Thoracic aorta (tissue), 2 donors: ENCODE results near the gene EFCAB9. TPM values are rescaled to one million over a fixed set of nuclear protein-coding genes. Genes with fewer than 3 reads are reported as not detected.
"Not testable (repeated sequence)": the region's sequence is repeated elsewhere in the genome, so short reads cannot be mapped to it uniquely, and the experiment has no call there.

Source experiments
- ATAC-seq: fragments of 150-250 bp; one replicate; pipeline ENCODE4 v1.8.0; 2017; ENCODE audit warnings: low read depth; ENCODE audit not compliant: insufficient number of reproducible peaks, low FRiP score
- DNase-seq: peaks from one replicate; pipeline ENCODE4 v3.0.0-alpha.2; 2020; ENCODE audit warnings: low spot score
- H3K27ac ChIP-seq, 2 donors: fragments of 200-600 bp; sonication (generic); 1 replicate in 1 of 2; 2 replicates in 1 of 2; pipeline ENCODE4 v1.5.1; 2016; ENCODE audit warnings: mild to moderate bottlenecking in 2 of 2, moderate library complexity in 2 of 2
- H3K27me3 ChIP-seq: fragments of 200-600 bp; sonication (generic); replicated peaks from 2 replicates; pipeline ENCODE4 v1.6.0; 2016; ENCODE audit warnings: mild to moderate bottlenecking; ENCODE audit not compliant: insufficient read depth
- H3K36me3 ChIP-seq: fragments of 200-600 bp; sonication (generic); one replicate; pipeline ENCODE4 v1.5.1; 2016
- H3K4me1 ChIP-seq, 2 donors: fragments of 200-600 bp; sonication (generic); 1 replicate in 1 of 2; 2 replicates in 1 of 2; pipeline versions ENCODE4 v1.5.1 to v1.6.0; 2016; ENCODE audit warnings: low read depth in 2 of 2, mild to moderate bottlenecking in 1 of 2; ENCODE audit not compliant: control insufficient read depth in 1 of 2
- H3K4me3 ChIP-seq: fragments of 200-600 bp; sonication (generic); 2 replicates; pipeline ENCODE4 v1.5.1; 2016; ENCODE audit warnings: mild to moderate bottlenecking
- H3K9me3 ChIP-seq: fragments of 200-600 bp; sonication (generic); 2 replicates; pipeline ENCODE4 v1.5.1; 2016
- total RNA-seq, 2 donors: library from RNA; depleted of rRNA; stranded (reverse); fragments of >200 nt; gene quantifications; one replicate each; pipeline versions ENCODE4 v1.1.0 to v1.2.3, GENCODE V29; 2016
- TF ChIP-seq, protein P1 (sequence below): fragments of 200-600 bp; sonication (generic); IDR thresholded peaks from one replicate; pipeline ENCODE4 v1.5.1; 2019; ENCODE audit warnings: antibody characterized with exemption

Gene EFCAB9
- total RNA-seq, 2 donors from 2014 or later: not detected

DNA sequence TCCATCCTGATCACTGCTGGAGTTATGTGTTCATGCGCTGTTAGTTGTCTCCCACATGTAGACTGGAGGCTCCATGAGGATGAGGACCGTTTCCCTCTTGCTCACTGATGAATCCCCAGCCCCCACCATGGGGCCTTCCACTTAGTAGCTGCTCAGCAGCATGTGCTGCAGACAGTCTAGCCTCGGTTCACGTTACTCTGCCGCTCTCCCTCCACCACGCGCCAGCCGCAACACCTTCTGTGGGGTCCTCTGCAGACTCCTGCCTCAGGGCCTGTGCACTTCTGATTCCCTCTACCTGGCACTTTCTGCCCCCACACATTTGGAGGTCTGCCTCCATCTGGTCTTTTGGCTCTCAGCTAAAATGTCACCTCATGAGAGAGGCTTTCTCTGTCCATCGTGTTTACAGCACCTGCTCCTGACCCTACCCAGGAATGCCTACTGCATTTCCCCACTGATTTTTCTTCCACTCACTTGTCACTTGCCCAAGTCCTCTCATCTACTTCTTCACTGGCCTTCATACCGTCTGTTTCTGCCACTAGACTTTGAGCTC lies 42.2 kb upstream of the EFCAB9 start:
- ATAC-seq: no peak
- Histone ChIP-seq H3K27me3 (no peaks in the 10 kb centered on the region), H3K4me3 (no peak overlapping the region), H3K9me3 (no peaks in the 10 kb centered on the region), H3K27ac (no peak overlapping the region), H3K4me1 (no peaks in the 10 kb centered on the region), H3K36me3 (peaks cover 4% of the 10 kb centered on the region)
- TF ChIP-seq, protein P1, sequence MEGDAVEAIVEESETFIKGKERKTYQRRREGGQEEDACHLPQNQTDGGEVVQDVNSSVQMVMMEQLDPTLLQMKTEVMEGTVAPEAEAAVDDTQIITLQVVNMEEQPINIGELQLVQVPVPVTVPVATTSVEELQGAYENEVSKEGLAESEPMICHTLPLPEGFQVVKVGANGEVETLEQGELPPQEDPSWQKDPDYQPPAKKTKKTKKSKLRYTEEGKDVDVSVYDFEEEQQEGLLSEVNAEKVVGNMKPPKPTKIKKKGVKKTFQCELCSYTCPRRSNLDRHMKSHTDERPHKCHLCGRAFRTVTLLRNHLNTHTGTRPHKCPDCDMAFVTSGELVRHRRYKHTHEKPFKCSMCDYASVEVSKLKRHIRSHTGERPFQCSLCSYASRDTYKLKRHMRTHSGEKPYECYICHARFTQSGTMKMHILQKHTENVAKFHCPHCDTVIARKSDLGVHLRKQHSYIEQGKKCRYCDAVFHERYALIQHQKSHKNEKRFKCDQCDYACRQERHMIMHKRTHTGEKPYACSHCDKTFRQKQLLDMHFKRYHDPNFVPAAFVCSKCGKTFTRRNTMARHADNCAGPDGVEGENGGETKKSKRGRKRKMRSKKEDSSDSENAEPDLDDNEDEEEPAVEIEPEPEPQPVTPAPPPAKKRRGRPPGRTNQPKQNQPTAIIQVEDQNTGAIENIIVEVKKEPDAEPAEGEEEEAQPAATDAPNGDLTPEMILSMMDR: no peak
- DNase-seq: no peak

DNA sequence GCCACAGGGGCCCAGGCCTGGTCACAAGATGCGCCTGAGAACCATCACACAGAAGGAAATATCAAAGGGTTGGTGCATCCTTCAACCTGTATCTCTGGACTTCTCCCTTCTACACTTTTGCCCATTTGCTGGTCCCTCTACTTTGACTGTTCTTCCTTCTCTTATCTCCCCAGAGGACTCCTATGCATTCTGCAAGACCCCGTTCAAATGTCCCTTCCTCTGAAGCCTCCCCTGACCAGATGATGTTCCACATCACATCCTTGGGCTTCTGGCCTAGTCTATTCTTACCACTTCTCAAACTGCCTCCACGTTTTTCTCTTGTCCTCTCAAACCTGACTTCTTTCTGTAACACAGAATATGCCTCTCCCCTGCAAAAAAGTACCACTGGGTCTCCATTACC lies 40.3 kb upstream of the EFCAB9 start:
- no peak overlapping the region for H3K4me3 ChIP-seq
- peaks cover 4% of the 10 kb centered on the region for H3K36me3 ChIP-seq
- TF ChIP-seq, protein P1: no peak
- no peak for DNase-seq
- ATAC-seq: no peak
- H3K27me3 ChIP-seq: no peaks in the 10 kb centered on the region
- H3K27ac ChIP-seq: no peak overlapping the region
- no peaks in the 10 kb centered on the region for H3K9me3 ChIP-seq
- H3K4me1 ChIP-seq: no peaks in the 10 kb centered on the region

DNA sequence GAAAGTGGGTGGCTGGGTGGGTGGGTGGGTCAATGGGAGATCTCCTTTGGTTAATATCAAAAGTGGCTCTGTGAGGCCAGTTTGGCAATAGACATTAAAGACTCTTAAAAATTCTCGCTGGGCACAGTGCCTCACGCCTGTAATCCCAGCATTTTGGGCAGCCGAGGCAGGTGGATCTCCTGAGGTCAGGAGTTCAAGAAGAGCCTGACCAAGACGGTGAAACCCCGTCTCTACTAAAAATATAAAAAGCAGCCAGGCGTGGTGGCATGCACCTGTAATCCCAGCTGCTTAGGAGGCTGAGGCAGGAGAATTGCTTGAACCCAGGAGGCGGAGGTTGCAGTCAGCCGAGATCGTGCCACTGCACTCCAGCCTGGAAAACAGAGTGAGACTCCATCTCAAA lies 38.9 kb upstream of the EFCAB9 start:
- not testable (repeated sequence) for H3K4me3 ChIP-seq, H3K36me3 ChIP-seq, H3K9me3 ChIP-seq, DNase-seq, H3K4me1 ChIP-seq, ATAC-seq, H3K27me3 ChIP-seq, H3K27ac ChIP-seq

DNA sequence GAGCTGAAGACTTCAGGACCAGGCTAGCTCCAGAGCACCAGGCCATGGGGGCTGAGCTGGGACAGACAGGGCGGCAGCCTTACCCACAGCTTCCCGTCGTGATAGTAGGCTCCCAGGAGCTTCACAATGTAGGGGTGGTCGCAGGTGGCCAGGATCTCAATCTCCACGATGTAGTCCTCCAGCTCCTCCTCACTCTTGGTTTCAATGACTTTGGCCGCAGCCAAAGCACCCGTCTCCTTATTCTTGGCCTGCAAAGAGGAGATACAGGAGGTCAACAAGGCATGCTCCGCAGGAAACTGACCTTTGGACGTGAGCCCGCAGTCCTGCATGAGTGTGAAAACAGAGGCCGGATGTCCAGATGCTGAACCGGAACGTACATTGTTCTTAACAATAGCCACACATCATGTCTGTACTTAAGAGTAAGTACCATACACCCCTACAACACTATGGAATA lies 37.4 kb upstream of the EFCAB9 start:
- DNase-seq (no peak), ATAC-seq (no peak)
- Histone ChIP-seq H3K4me3 (no peak overlapping the region), H3K27me3 (no peaks in the 10 kb centered on the region), H3K27ac (no peak overlapping the region), H3K9me3 (no peaks in the 10 kb centered on the region), H3K4me1 (no peaks in the 10 kb centered on the region), H3K36me3 (peaks cover 4% of the 10 kb centered on the region)
- TF ChIP-seq, protein P1: no peak

DNA sequence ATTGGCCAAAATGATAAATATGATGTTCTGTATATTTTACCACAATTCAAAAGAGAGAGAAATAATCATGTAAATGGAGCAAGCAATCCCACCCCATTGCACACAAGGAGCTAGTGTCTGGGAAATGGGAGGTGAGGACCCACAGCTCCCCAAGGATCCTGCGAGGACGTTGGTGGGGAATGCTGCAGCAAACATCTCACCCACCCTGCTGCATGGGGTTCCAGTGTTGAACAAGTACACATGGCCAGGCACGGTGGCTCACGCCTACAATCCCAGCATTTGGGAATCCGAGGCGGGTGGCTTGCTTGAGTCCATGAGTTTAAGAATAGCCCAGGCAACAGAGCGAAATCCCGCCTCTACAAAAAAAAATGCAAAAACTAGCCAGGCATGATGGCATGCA lies 35.0 kb upstream of the EFCAB9 start:
- Histone ChIP-seq H3K4me1 (no peaks in the 10 kb centered on the region), H3K27me3 (no peaks in the 10 kb centered on the region), H3K27ac (no peak overlapping the region), H3K9me3 (no peaks in the 10 kb centered on the region), H3K4me3 (no peak overlapping the region), H3K36me3 (peaks cover 4% of the 10 kb centered on the region)
- DNase-seq: no peak
- ATAC-seq: no peak
- TF ChIP-seq, protein P1: no peak

DNA sequence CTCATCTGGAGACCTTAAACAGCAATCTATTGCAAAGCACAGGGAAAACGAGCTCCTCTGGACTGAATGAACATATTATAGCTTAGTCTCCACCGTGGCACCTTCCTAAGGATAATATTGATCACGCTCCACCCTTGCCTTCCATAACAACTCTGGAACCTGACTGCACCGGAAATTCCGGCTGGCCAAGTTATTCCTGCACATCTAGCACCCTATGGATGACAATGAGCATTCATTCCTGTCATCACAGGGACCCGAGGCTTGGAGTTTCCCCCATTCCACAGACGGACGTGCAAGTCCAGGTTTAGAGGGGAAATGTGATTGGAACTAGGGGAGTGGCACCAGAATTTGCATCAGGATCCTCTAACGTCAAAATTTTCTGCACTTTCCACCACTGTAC lies 33.5 kb upstream of the EFCAB9 start:
- no peaks in the 10 kb centered on the region for H3K9me3 ChIP-seq
- ATAC-seq (no peak), DNase-seq (no peak)
- no peak overlapping the region for H3K4me3 ChIP-seq
- no peak overlapping the region for H3K27ac ChIP-seq
- no peaks in the 10 kb centered on the region for H3K4me1 ChIP-seq
- no peaks in the 10 kb centered on the region for H3K27me3 ChIP-seq
- TF ChIP-seq, protein P1: no peak
- peaks cover 4% of the 10 kb centered on the region for H3K36me3 ChIP-seq
